ENCODE results near the gene GRAMD1B.
"Not testable (repeated sequence)": the region's sequence is repeated elsewhere in the genome, so short reads cannot be mapped to it uniquely, and the experiment has no call there.

The GRAMD1B gene

GRCh38 chr11:123520476-123520875 is 90.4 kb downstream of the GRAMD1B start:
- H3K27me3 ChIP-seq (ENCODE audit: control insufficient read depth, insufficient read depth, low read length); H3K27ac ChIP-seq (ENCODE audit: low read length); H3K4me3 ChIP-seq (ENCODE audit: low read length); H3K36me3 ChIP-seq (ENCODE audit: control insufficient read depth, low read depth, low read length); H3K9me3 ChIP-seq (ENCODE audit: control insufficient read depth, low read depth, low read length); H3K9ac ChIP-seq (ENCODE audit: low read length): not testable (repeated sequence)
- peaks cover 39% of the 10 kb centered on the region for H3K4me1 ChIP-seq (ENCODE audit: control insufficient read depth, low read depth, low read length)

GRCh38 chr11:123521001-123521400 is 90.9 kb downstream of the GRAMD1B start:
- Histone ChIP-seq H3K4me3 (ENCODE audit: low read length) (no peak overlapping the region), H3K27me3 (ENCODE audit: control insufficient read depth, insufficient read depth, low read length) (no peaks in the 10 kb centered on the region), H3K27ac (ENCODE audit: low read length) (no peak overlapping the region), H3K4me1 (ENCODE audit: control insufficient read depth, low read depth, low read length) (peaks cover 44% of the 10 kb centered on the region), H3K9me3 (ENCODE audit: control insufficient read depth, low read depth, low read length) (no peaks in the 10 kb centered on the region), H3K9ac (ENCODE audit: low read length) (no peak overlapping the region), H3K36me3 (ENCODE audit: control insufficient read depth, low read depth, low read length) (no peaks in the 10 kb centered on the region)

- peaks cover 46% of the 10 kb centered on the region for H3K4me1 ChIP-seq (ENCODE audit: control insufficient read depth, low read depth, low read length)
- H3K4me3 ChIP-seq (ENCODE audit: low read length), result no peak overlapping the region
- H3K27me3 ChIP-seq (ENCODE audit: control insufficient read depth, insufficient read depth, low read length), result no peaks in the 10 kb centered on the region
- no peaks in the 10 kb centered on the region for H3K9me3 ChIP-seq (ENCODE audit: control insufficient read depth, low read depth, low read length)
- no peak overlapping the region for H3K27ac ChIP-seq (ENCODE audit: low read length)
- H3K9ac ChIP-seq (ENCODE audit: low read length), result no peak overlapping the region
- H3K36me3 ChIP-seq (ENCODE audit: control insufficient read depth, low read depth, low read length), result no peaks in the 10 kb centered on the region
Observed at GRCh38 chr11:123521930-123522329, 91.9 kb downstream of the GRAMD1B start.

DNA sequence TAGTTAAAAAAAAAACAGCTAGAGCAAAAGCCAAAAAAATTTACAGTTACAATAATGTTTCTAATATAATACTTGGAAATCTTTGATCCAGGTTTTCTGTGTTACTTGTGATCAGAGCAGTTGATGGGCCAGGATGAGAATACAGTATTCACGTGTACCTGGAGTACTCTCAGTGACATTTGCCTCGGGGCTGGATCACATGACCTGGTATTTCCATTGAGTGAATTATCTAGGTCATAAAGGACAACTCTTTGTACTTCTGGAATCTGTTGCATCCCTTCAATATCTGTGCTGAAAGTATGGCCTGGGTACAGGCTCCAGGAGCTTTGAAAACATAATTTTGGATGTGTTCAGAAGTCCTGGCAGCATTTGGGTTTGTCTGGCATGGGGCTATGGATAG is 93.5 kb downstream of the GRAMD1B start:
- no peaks in the 10 kb centered on the region for H3K9me3 ChIP-seq (ENCODE audit: control insufficient read depth, low read depth, low read length)
- H3K9ac ChIP-seq (ENCODE audit: low read length), result no peak overlapping the region
- no peak overlapping the region for H3K4me3 ChIP-seq (ENCODE audit: low read length)
- H3K27ac ChIP-seq (ENCODE audit: low read length), result no peak overlapping the region
- no peaks in the 10 kb centered on the region for H3K27me3 ChIP-seq (ENCODE audit: control insufficient read depth, insufficient read depth, low read length)
- no peaks in the 10 kb centered on the region for H3K36me3 ChIP-seq (ENCODE audit: control insufficient read depth, low read depth, low read length)
- peaks cover 35% of the 10 kb centered on the region for H3K4me1 ChIP-seq (ENCODE audit: control insufficient read depth, low read depth, low read length)

DNA sequence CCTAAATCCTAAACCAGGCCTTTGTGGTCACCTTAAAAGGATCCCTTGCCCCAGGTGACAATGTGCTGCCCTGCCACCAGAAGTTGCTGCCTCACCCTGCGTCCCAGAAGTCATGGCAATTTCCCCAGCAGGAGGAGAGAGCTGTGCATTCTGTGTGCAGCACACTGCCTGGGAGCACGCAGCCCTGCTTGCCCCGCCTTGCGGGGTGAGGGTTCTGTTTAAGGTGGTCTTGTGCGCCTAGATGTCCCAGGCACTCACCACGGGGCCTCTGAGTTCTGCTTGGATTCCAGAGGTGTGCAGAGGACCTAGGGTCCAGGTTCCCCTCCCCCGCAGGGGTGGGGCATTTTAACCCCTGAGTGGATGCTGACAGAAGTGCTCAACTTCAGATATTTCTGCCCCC is 95.0 kb downstream of the GRAMD1B start:
- Histone ChIP-seq H3K4me1 (ENCODE audit: control insufficient read depth, low read depth, low read length) (peaks cover 20% of the 10 kb centered on the region), H3K9ac (ENCODE audit: low read length) (no peak overlapping the region), H3K4me3 (ENCODE audit: low read length) (no peak overlapping the region), H3K27ac (ENCODE audit: low read length) (no peak overlapping the region), H3K36me3 (ENCODE audit: control insufficient read depth, low read depth, low read length) (no peaks in the 10 kb centered on the region), H3K27me3 (ENCODE audit: control insufficient read depth, insufficient read depth, low read length) (no peaks in the 10 kb centered on the region), H3K9me3 (ENCODE audit: control insufficient read depth, low read depth, low read length) (no peaks in the 10 kb centered on the region)

DNA sequence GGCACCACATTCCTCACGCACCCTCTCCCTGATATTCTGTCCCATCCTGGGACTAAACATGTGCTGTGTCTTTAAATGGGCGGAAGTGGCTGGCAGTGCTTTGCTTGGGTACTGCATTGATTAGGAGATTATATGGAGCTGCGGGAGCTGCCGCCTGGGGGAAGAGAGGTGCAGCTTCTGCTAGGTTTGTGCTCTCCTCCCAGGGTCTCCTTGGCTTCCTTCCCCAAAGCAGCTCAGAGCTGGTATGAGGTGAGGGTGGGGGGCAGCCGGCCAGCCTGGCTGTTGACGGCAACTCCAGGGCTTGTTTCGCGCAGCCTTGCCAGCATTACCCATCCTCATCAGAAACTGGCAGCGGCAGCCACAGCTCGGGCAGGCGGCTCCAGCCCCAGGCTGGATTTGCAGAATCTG is 95.4 kb downstream of the GRAMD1B start:
- H3K9me3 ChIP-seq (ENCODE audit: control insufficient read depth, low read depth, low read length), result no peaks in the 10 kb centered on the region
- peaks cover 19% of the 10 kb centered on the region for H3K4me1 ChIP-seq (ENCODE audit: control insufficient read depth, low read depth, low read length)
- H3K36me3 ChIP-seq (ENCODE audit: control insufficient read depth, low read depth, low read length), result no peaks in the 10 kb centered on the region
- no peak overlapping the region for H3K27ac ChIP-seq (ENCODE audit: low read length)
- no peak overlapping the region for H3K9ac ChIP-seq (ENCODE audit: low read length)
- H3K27me3 ChIP-seq (ENCODE audit: control insufficient read depth, insufficient read depth, low read length), result no peaks in the 10 kb centered on the region
- no peak overlapping the region for H3K4me3 ChIP-seq (ENCODE audit: low read length)

DNA sequence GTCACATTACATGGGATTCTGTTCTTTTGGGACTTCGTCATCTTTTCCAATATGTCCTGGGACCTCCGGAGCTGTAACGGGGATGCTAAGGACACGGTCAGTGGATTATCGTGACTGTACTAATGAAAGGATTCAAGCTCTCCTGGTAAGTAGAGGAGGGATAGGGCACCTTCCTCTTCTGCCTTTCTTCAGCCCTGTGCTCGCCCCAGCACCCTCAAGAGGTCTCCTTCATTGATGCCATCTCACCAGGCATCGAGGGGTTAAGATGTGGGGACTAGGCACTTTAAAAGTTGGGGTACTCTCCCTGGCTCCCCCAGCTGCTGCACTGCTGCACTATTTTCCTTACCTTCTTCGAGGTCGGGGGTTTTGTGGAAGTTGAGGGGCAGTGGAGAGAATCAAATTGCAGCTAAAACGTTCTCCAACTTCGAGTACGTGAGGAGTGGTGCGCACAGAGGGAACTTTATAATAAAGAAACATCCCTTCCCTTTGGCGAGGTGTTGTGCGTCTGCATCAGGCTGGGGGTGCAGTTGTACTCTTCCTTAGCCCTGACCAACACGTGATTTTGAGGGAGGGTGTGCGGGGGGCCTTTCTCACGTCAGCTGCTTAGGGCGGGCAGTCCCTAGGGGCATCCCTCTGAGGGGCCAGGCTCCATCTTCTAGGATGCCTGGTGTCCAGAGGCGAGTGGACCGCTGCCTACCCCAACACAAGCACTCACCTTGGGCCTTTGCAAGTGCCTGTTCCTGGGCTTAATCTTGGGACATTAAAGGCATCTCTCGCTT is 96.1 kb downstream of the GRAMD1B start:
- Histone ChIP-seq H3K4me1 (ENCODE audit: control insufficient read depth, low read depth, low read length) (peaks cover 25% of the 10 kb centered on the region), H3K9ac (ENCODE audit: low read length) (no peak overlapping the region), H3K36me3 (ENCODE audit: control insufficient read depth, low read depth, low read length) (no peaks in the 10 kb centered on the region), H3K9me3 (ENCODE audit: control insufficient read depth, low read depth, low read length) (no peaks in the 10 kb centered on the region), H3K4me3 (ENCODE audit: low read length) (no peak overlapping the region), H3K27me3 (ENCODE audit: control insufficient read depth, insufficient read depth, low read length) (no peaks in the 10 kb centered on the region), H3K27ac (ENCODE audit: low read length) (no peak overlapping the region)

DNA sequence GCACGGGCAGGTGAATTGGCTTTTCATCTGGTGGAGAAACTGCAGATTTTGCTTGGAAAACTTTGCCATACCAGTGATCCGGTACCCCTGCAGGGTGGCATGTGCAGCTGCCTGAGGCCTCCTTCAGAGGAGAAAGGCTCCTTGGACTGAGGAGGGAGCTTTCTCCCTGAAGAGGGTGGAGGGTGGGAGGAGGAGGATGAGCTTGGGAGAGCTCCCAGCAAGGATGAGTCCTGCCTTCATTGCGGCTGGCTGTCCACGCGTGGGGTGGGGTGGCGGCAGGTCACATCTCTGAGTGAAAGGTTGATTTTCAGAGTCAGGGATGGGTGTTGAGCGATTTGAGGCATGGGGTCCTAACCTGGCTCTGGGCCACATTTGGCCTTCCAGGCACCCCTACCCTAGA is 96.8 kb downstream of the GRAMD1B start:
- H3K9ac ChIP-seq (ENCODE audit: low read length), result no peak overlapping the region
- H3K36me3 ChIP-seq (ENCODE audit: control insufficient read depth, low read depth, low read length), result no peaks in the 10 kb centered on the region
- no peak overlapping the region for H3K4me3 ChIP-seq (ENCODE audit: low read length)
- H3K9me3 ChIP-seq (ENCODE audit: control insufficient read depth, low read depth, low read length), result no peaks in the 10 kb centered on the region
- H3K27me3 ChIP-seq (ENCODE audit: control insufficient read depth, insufficient read depth, low read length), result no peaks in the 10 kb centered on the region
- H3K27ac ChIP-seq (ENCODE audit: low read length), result no peak overlapping the region
- peaks cover 27% of the 10 kb centered on the region for H3K4me1 ChIP-seq (ENCODE audit: control insufficient read depth, low read depth, low read length)

DNA sequence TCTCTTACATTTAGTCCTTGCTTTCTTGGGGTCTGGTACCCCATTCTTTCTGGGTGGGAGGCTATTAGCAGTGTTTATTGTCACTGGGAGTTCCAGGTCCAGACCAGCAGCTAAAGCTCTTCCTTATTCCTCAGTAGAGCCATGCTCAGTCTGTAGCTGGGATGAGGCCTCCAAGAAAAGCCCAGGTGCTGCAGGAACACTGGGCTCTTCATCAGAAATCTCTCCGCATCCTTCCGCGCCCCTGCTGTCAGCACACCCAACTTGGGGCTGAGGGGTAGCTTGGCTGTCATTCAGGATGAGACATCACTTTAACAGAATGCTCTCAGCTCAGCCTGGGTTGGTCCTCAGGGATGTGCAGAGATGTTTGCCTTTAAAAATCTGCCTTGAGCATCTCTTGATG is 97.5 kb downstream of the GRAMD1B start:
- no peaks in the 10 kb centered on the region for H3K27me3 ChIP-seq (ENCODE audit: control insufficient read depth, insufficient read depth, low read length)
- no peaks in the 10 kb centered on the region for H3K36me3 ChIP-seq (ENCODE audit: control insufficient read depth, low read depth, low read length)
- H3K4me3 ChIP-seq (ENCODE audit: low read length), result no peak overlapping the region
- no peak overlapping the region for H3K27ac ChIP-seq (ENCODE audit: low read length)
- no peaks in the 10 kb centered on the region for H3K9me3 ChIP-seq (ENCODE audit: control insufficient read depth, low read depth, low read length)
- H3K4me1 ChIP-seq (ENCODE audit: control insufficient read depth, low read depth, low read length), result peaks cover 27% of the 10 kb centered on the region
- no peak overlapping the region for H3K9ac ChIP-seq (ENCODE audit: low read length)

DNA sequence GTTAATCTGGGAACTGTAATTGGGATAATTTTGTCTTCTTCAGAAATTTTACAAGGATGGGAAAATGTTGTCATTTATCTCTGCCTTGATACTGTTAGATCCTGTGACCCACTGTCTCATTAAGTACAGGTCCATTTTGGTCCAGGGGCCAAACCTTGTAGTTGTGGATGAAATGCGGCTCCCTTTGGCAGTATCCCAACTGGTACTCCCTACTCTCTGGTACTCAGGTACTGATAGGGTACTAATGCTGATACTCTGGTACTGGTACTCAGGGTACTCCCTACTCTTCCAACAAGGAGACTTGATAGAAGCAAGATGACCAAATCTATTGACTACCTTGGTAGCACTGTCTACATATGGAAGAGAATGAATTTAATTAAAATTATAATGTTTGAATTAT is 97.9 kb downstream of the GRAMD1B start:
- peaks cover 27% of the 10 kb centered on the region for H3K4me1 ChIP-seq (ENCODE audit: control insufficient read depth, low read depth, low read length)
- no peak overlapping the region for H3K9ac ChIP-seq (ENCODE audit: low read length)
- H3K27ac ChIP-seq (ENCODE audit: low read length), result no peak overlapping the region
- no peaks in the 10 kb centered on the region for H3K9me3 ChIP-seq (ENCODE audit: control insufficient read depth, low read depth, low read length)
- H3K36me3 ChIP-seq (ENCODE audit: control insufficient read depth, low read depth, low read length), result no peaks in the 10 kb centered on the region
- H3K4me3 ChIP-seq (ENCODE audit: low read length), result no peak overlapping the region
- no peaks in the 10 kb centered on the region for H3K27me3 ChIP-seq (ENCODE audit: control insufficient read depth, insufficient read depth, low read length)

- Histone ChIP-seq H3K36me3 (ENCODE audit: control insufficient read depth, low read depth, low read length) (no peaks in the 10 kb centered on the region), H3K9ac (ENCODE audit: low read length) (no peak overlapping the region), H3K9me3 (ENCODE audit: control insufficient read depth, low read depth, low read length) (no peaks in the 10 kb centered on the region), H3K27ac (ENCODE audit: low read length) (no peak overlapping the region), H3K4me1 (ENCODE audit: control insufficient read depth, low read depth, low read length) (peaks cover 22% of the 10 kb centered on the region), H3K4me3 (ENCODE audit: low read length) (no peak overlapping the region), H3K27me3 (ENCODE audit: control insufficient read depth, insufficient read depth, low read length) (no peaks in the 10 kb centered on the region)
Observed at GRCh38 chr11:123531325-123531724, 101.3 kb downstream of the GRAMD1B start.

DNA sequence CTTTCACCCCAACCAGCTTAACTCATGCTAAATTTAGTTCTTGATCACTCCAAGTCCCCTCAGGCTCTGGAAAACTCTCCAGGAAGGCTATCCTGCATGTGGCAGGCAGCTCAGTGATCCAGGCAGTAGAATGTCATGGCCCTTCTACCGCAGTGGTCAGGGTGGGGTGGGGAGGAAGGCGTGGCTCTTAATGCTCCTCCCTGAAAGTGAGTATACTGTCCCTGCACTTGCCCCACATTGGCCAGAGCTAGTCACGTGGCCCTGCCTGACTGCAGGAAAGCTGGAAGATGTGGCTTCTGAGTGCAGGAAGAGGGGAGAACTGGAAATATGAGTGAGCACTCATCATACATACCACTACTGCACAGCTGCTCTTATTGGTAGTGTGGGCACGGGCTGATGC is 102.1 kb downstream of the GRAMD1B start:
- Histone ChIP-seq H3K9me3 (ENCODE audit: control insufficient read depth, low read depth, low read length) (no peaks in the 10 kb centered on the region), H3K4me1 (ENCODE audit: control insufficient read depth, low read depth, low read length) (peaks cover 30% of the 10 kb centered on the region), H3K27me3 (ENCODE audit: control insufficient read depth, insufficient read depth, low read length) (no peaks in the 10 kb centered on the region), H3K9ac (ENCODE audit: low read length) (no peak overlapping the region), H3K4me3 (ENCODE audit: low read length) (no peak overlapping the region), H3K36me3 (ENCODE audit: control insufficient read depth, low read depth, low read length) (no peaks in the 10 kb centered on the region), H3K27ac (ENCODE audit: low read length) (no peak overlapping the region)

Measured in iPS-18a (cell line).